ENCODE results near the gene AKNAD1. TPM values are rescaled to one million over a fixed set of nuclear protein-coding genes. Genes with fewer than 3 reads are reported as not detected.
"Not testable (repeated sequence)": the region's sequence is repeated elsewhere in the genome, so short reads cannot be mapped to it uniquely, and the experiment has no call there.

Gene AKNAD1
- total and polyA plus RNA-seq, 8 donors: 0.28 to 2.0 (median 0.37) TPM; not detected in 5

DNA sequence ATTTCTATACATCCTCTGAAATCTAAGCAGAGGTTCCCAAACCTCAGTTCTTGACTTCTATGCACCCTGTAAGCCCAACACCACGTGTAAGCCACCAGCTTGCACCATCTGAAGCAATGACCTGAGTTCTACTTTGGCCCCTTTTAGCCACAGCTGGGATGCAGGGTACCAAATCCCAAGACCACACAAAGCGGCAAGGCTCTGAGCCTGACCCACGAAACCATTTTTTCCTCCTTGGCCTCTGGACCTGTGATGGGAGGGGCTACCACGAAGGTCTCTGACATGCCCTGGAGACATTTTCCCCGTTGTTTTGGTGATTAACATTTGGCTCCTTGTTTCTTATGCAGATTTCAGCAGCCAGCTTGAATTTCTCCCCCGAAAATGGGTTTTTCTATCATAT is 71.6 kb downstream of the AKNAD1 start:
- Histone ChIP-seq H3K9me3 (peaks cover 10 to 21% (median 14%) of the 10 kb centered on the region in 4 donors), H3K27ac (no peak overlapping the region), H3K4me1 (no peaks in the 10 kb centered on the region), H3K4me3 (no peak overlapping the region), H3K27me3 (no peaks in the 10 kb centered on the region), H3K36me3 (peaks cover 30 to 95% (median 87%) of the 10 kb centered on the region in 4 donors)
- TF ChIP-seq EP300 (IDR thresholded peaks at IDR 0.05) (no peak), POLR2AphosphoS5 (IDR thresholded peaks at IDR 0.05) (no peak), POLR2A (IDR thresholded peaks at IDR 0.05) (no peak)
- TF ChIP-seq, protein P1, sequence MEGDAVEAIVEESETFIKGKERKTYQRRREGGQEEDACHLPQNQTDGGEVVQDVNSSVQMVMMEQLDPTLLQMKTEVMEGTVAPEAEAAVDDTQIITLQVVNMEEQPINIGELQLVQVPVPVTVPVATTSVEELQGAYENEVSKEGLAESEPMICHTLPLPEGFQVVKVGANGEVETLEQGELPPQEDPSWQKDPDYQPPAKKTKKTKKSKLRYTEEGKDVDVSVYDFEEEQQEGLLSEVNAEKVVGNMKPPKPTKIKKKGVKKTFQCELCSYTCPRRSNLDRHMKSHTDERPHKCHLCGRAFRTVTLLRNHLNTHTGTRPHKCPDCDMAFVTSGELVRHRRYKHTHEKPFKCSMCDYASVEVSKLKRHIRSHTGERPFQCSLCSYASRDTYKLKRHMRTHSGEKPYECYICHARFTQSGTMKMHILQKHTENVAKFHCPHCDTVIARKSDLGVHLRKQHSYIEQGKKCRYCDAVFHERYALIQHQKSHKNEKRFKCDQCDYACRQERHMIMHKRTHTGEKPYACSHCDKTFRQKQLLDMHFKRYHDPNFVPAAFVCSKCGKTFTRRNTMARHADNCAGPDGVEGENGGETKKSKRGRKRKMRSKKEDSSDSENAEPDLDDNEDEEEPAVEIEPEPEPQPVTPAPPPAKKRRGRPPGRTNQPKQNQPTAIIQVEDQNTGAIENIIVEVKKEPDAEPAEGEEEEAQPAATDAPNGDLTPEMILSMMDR (IDR thresholded peaks at IDR 0.05): no peak
- intact Hi-C loops (cut with DNase I; ENCODE audit: low total_unique reads): no loop called here
- 95 to 100% (median 96%) methylated on average over 6 of the region's 6 CpGs for WGBS, 5 donors
- DNase-seq: no peak

DNA sequence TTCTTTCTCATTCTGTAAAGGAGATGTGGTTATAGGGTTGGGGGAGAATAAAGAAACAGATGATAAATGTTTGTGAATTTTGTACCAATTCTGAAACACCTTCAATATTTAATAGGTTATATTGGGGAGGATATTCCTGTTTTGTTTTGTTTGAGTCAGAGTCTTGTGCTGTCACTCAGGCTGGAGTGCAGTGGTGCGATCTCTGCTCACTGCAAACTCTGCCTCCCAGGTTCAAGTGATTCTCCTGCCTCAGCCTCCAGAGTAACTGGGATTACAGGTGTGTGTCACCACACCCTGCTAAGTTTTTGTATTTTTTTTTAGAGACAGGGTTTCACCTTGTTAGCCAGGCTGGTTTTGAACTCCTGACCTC is 75.3 kb downstream of the AKNAD1 start:
- intact Hi-C loops (cut with DNase I; ENCODE audit: low total_unique reads); H3K27me3 ChIP-seq; H3K27ac ChIP-seq; H3K4me3 ChIP-seq; H3K4me1 ChIP-seq; DNase-seq: not testable (repeated sequence)
- WGBS, 5 donors: 94 to 100% (median 100%) methylated on average over 1 of the region's 1 CpG
- Histone ChIP-seq H3K36me3 (peaks cover 38 to 98% (median 94%) of the 10 kb centered on the region in 4 donors), H3K9me3 (peaks cover 10 to 21% (median 14%) of the 10 kb centered on the region in 4 donors)

DNA sequence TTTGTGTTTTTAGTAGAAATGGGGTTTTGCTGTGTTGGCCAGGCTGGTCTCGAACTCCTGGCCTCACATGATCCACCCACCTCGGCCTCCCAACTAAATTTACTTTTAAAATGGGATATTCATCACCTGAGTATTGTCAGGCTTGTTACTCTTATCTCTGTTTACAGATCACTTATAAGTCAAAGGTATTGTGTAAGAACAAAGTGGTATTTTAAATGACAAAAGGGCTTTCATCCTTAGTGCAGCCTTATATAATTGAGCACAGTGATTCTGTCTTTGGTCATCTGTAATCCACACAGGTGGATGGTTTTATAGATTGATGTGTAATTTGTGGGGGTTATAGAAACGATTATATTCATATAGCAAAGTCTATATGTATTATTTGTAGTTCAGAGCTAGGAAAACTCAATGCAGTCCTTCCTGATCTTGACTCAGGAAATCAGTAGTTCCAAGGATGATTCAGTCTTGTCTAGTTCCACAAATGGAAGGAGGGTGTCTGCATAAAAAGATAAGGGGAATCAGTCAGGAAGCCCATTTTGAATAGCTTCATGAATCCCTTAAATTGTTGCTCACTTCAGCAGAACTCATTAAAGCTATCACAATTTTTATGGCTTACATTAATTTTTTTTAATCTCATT is 75.8 kb downstream of the AKNAD1 start:
- DNase-seq: no peak
- H3K4me1 ChIP-seq: no peaks in the 10 kb centered on the region
- no peaks in the 10 kb centered on the region for H3K27me3 ChIP-seq
- H3K9me3 ChIP-seq: peaks cover 10 to 19% (median 13%) of the 10 kb centered on the region in 4 donors
- H3K4me3 ChIP-seq: no peak overlapping the region
- intact Hi-C loops (cut with DNase I; ENCODE audit: low total_unique reads): no loop called here
- peaks cover 33 to 98% (median 94%) of the 10 kb centered on the region in 4 donors for H3K36me3 ChIP-seq
- TF ChIP-seq POLR2AphosphoS5 (IDR thresholded peaks at IDR 0.05) (no peak), EP300 (IDR thresholded peaks at IDR 0.05) (no peak)
- 67 to 83% (median 71%) methylated on average over 3 of the region's 3 CpGs for WGBS, 5 donors
- H3K27ac ChIP-seq: no peak overlapping the region

DNA sequence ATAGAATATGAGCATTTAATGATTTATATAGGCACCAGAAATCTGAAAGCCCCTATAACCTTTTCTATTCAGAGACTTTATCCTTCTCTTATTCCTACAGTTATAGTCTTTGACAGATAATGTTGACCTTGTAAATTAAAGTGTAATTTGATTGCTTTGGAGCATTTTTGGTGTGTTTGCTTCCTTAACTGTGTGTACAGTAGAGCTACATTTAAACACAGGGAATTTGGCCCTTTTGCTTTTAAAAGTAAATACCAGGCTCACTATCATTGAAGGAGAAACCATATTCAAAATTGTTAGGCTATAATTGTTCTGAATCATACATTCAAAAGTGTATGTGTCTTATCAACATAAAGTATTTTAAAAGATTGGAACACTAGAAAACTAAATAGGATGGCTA is 77.4 kb downstream of the AKNAD1 start:
- intact Hi-C loops (cut with DNase I; ENCODE audit: low total_unique reads): no loop called here
- no peak for TF ChIP-seq POLR2A (IDR thresholded peaks at IDR 0.05)
- no peak for TF ChIP-seq EP300 (IDR thresholded peaks at IDR 0.05)
- TF ChIP-seq POLR2AphosphoS5 (IDR thresholded peaks at IDR 0.05): no peak
- TF ChIP-seq, protein P1 (IDR thresholded peaks at IDR 0.05): no peak

DNA sequence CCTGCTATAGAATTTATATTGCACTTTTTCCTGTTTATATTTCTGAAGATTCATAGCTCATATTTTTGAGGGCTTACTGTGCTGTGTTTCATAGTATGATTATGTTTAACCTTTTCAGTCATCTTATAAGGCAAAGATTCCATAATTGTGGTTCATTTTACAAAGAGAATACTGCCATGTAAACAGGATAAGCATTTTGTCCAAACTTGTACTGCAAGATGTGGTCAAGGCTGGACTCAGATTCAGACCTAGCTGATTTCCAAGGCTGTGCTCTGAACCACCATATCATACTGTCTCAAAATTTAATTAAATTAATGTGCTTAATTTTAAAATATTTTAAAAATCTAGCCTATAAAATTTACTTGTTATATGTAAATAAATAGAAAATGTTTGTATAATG is 79.1 kb downstream of the AKNAD1 start:
- Histone ChIP-seq H3K4me1 (no peaks in the 10 kb centered on the region), H3K9me3 (no peaks in the 10 kb centered on the region), H3K27ac (no peak overlapping the region), H3K36me3 (peaks cover 25 to 97% (median 93%) of the 10 kb centered on the region in 4 donors), H3K27me3 (no peaks in the 10 kb centered on the region), H3K4me3 (no peak overlapping the region)
- intact Hi-C loops (cut with DNase I; ENCODE audit: low total_unique reads): no loop called here
- TF ChIP-seq, protein P1 (IDR thresholded peaks at IDR 0.05): no peak
- TF ChIP-seq POLR2AphosphoS5 (IDR thresholded peaks at IDR 0.05) (no peak), POLR2A (IDR thresholded peaks at IDR 0.05) (no peak), EP300 (IDR thresholded peaks at IDR 0.05) (no peak)
- DNase-seq: no peak

More for the DNA sequence above, 77.4 kb downstream of the AKNAD1 start:
- Histone ChIP-seq H3K27me3 (no peaks in the 10 kb centered on the region), H3K27ac (no peak overlapping the region), H3K4me1 (no peaks in the 10 kb centered on the region), H3K9me3 (peaks cover 0 to 3% (median under 1%) of the 10 kb centered on the region in 4 donors), H3K4me3 (no peak overlapping the region), H3K36me3 (peaks cover 18 to 97% (median 93%) of the 10 kb centered on the region in 4 donors)
- no peak for DNase-seq

All from stomach (tissue), 9 donors.